Loucy (cell line): ENCODE measurements around the gene TCERG1.

ENCODE experiments used
- EZH2phosphoT487 ChIP-seq: fragments of 200-600 bp; IDR thresholded peaks from 2 replicates; pipeline ENCODE4 v1.6.1; 2018; ENCODE audit warnings: antibody characterized with exemption, mild to moderate bottlenecking, moderate library complexity, borderline replicate concordance
- TF ChIP-seq, protein P1 (sequence below): fragments of 200-600 bp; sonication (generic); conservative IDR thresholded peaks from 2 replicates; pipeline ENCODE4 v1.5.1; 2014; ENCODE audit warnings: mild to moderate bottlenecking, antibody characterized with exemption, low read length

DNA sequence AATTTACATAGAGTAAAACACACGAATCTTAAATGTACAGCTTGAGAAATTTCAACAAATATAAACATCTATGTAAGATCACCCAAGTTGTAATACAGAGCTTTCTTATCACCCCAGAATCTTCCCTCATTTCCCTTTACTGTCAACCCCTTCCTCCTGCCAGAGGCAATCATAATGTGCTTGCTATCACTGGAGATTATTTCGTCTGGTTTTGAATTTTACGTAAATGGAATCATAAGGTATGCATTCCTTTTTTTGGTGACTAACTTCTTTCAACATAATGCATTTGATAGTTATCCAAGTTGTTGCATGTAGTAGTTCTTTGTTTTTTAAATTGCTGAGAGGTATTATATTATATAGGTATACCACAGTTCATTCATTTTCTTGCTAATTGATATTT, 106.3 kb downstream of the TCERG1 start:
- TF ChIP-seq, protein P1, sequence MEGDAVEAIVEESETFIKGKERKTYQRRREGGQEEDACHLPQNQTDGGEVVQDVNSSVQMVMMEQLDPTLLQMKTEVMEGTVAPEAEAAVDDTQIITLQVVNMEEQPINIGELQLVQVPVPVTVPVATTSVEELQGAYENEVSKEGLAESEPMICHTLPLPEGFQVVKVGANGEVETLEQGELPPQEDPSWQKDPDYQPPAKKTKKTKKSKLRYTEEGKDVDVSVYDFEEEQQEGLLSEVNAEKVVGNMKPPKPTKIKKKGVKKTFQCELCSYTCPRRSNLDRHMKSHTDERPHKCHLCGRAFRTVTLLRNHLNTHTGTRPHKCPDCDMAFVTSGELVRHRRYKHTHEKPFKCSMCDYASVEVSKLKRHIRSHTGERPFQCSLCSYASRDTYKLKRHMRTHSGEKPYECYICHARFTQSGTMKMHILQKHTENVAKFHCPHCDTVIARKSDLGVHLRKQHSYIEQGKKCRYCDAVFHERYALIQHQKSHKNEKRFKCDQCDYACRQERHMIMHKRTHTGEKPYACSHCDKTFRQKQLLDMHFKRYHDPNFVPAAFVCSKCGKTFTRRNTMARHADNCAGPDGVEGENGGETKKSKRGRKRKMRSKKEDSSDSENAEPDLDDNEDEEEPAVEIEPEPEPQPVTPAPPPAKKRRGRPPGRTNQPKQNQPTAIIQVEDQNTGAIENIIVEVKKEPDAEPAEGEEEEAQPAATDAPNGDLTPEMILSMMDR, result no peak
- no peak for TF ChIP-seq EZH2phosphoT487
